Parathyroid adenoma (tissue), 2 donors: Measurements from ENCODE around the gene PTPA.
"Not testable (repeated sequence)": the region's sequence is repeated elsewhere in the genome, so short reads cannot be mapped to it uniquely, and the experiment has no call there.

Experiments
- H2AFZ ChIP-seq: fragments of 300-600 bp; sonication (generic); one replicate; pipeline ENCODE4 v1.7.0; 2017; ENCODE audit warnings: antibody characterized with exemption, mild to moderate bottlenecking
- H3K27ac ChIP-seq: fragments of 300-600 bp; sonication (generic); one replicate; pipeline ENCODE4 v1.7.0; 2017
- H3K27me3 ChIP-seq: fragments of 300-600 bp; sonication (generic); one replicate; pipeline ENCODE4 v1.7.0; 2017; ENCODE audit warnings: low read length; ENCODE audit not compliant: control insufficient read depth, insufficient read depth
- H3K36me3 ChIP-seq: fragments of 300-600 bp; sonication (generic); one replicate; pipeline ENCODE4 v1.7.0; 2017; ENCODE audit warnings: low read length; ENCODE audit not compliant: control insufficient read depth, insufficient read depth
- H3K4me1 ChIP-seq: fragments of 300-600 bp; sonication (generic); one replicate; pipeline ENCODE4 v1.7.0; 2017; ENCODE audit warnings: control low read depth
- H3K4me2 ChIP-seq: fragments of 300-600 bp; sonication (generic); one replicate; pipeline ENCODE4 v1.7.0; 2017; ENCODE audit warnings: low read length
- H3K4me3 ChIP-seq: fragments of 300-600 bp; sonication (generic); one replicate; pipeline ENCODE4 v1.7.0; 2017; ENCODE audit warnings: low read depth, low read length
- H3K79me2 ChIP-seq: fragments of 300-600 bp; sonication (generic); one replicate; pipeline ENCODE4 v1.7.0; 2017; ENCODE audit warnings: control low read depth
- H3K9ac ChIP-seq: fragments of 300-600 bp; sonication (generic); one replicate; pipeline ENCODE4 v1.7.0; 2017; ENCODE audit warnings: mild to moderate bottlenecking
- H3K9me3 ChIP-seq: fragments of 300-600 bp; sonication (generic); one replicate; pipeline ENCODE4 v1.7.0; 2017; ENCODE audit warnings: low read length; ENCODE audit not compliant: control insufficient read depth
- TF ChIP-seq, protein P1 (sequence below): fragments of 300-600 bp; sonication (generic); IDR thresholded peaks from one replicate; pipeline ENCODE4 v1.7.0; 2017; ENCODE audit warnings: antibody characterized with exemption, mild to moderate bottlenecking
- donor health status: primary hyperparathyroidism.

Gene PTPA

DNA sequence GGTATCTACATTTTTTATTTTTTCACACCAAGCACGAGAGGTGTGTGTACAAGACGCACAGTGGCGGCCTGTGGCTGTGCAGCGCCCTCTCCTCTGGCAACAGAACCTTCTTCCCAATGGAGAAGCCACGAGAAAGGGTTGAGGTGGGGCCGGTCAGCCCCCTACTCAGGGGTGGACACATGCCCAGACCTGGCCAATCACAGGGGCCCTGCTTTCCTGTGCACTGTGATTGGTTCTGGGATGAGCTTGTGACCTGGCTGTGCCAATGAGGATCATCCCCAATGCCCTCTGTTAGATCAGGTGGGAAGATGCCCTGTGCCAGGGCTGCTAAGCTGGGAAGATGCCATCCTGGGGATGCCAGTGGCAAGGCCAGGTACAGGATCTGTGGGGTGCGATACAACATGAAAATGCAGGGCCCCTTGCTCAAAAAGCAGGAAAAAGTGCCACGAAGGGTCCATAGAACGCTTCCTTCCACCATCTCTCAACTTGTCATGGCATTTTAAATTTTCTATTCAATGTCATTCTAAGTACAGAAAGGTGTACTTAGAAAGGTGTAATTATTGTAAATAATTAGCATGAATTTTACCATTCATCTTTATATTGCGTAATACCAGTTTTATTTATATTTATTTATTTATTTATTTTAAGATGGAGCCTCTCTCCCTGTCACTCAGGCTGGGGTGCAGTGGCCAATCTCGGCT, 51.4 kb downstream of the PTPA start:
- Histone ChIP-seq H3K4me2 (no peak overlapping the region), H3K9me3 (no peaks in the 10 kb centered on the region), H3K36me3 (no peaks in the 10 kb centered on the region), H3K4me1 (peaks cover 2% of the 10 kb centered on the region), H3K9ac (no peak overlapping the region), H3K4me3 (no peak overlapping the region), H2AFZ (no peak overlapping the region), H3K27ac (no peak overlapping the region), H3K27me3 (no peaks in the 10 kb centered on the region), H3K79me2 (no peaks in the 10 kb centered on the region)
- TF ChIP-seq, protein P1, sequence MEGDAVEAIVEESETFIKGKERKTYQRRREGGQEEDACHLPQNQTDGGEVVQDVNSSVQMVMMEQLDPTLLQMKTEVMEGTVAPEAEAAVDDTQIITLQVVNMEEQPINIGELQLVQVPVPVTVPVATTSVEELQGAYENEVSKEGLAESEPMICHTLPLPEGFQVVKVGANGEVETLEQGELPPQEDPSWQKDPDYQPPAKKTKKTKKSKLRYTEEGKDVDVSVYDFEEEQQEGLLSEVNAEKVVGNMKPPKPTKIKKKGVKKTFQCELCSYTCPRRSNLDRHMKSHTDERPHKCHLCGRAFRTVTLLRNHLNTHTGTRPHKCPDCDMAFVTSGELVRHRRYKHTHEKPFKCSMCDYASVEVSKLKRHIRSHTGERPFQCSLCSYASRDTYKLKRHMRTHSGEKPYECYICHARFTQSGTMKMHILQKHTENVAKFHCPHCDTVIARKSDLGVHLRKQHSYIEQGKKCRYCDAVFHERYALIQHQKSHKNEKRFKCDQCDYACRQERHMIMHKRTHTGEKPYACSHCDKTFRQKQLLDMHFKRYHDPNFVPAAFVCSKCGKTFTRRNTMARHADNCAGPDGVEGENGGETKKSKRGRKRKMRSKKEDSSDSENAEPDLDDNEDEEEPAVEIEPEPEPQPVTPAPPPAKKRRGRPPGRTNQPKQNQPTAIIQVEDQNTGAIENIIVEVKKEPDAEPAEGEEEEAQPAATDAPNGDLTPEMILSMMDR: no peak

DNA sequence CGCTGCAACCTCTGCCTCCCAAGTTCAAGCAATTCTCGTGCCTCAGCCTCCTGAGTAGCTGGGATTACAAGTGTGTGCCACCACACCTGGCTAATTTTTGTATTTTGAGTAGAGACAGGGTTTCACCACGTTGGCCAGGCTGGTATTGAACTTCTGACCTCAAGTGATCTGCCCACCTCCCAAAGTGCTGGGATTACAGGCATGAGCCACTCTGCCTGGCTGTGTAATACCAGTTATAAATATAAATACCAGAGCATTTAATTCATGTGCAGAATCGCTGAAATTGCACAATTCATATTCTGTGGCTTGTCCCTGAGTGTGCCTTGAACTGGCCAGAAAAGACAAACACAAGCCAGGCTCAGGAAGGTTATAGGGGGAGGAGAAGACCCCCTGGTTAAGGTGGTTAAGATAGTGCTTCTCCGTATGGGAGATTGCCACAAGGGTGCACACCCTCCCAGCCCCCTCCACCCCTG, 52.0 kb downstream of the PTPA start:
- H3K4me3 ChIP-seq, H3K4me1 ChIP-seq, H3K9ac ChIP-seq, H3K27me3 ChIP-seq, H3K36me3 ChIP-seq, H3K27ac ChIP-seq, H3K9me3 ChIP-seq, H3K79me2 ChIP-seq, H3K4me2 ChIP-seq, H2AFZ ChIP-seq: not testable (repeated sequence)

DNA sequence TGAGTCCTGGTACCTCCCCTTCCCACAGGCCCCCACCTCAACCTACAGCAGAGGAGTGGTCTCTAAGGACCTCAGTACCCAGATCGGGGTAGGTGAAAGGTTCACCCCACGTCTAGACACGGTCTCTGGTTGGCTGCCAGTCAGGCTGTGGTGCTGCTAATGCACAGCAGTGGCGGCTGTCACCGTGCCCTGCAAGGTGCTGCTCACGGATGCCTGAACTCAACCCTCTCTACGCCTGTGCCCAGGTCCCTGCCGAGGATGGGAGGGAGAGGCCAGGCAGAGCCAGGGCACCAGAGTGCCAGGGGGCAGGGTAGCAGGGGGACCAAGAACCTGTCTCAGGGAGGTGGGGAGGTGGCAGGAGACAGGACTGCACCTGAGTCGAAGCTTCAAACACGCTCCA, 52.5 kb downstream of the PTPA start:
- H3K4me1 ChIP-seq: peaks cover 6% of the 10 kb centered on the region
- H3K36me3 ChIP-seq: no peaks in the 10 kb centered on the region
- TF ChIP-seq, protein P1: no peak

DNA sequence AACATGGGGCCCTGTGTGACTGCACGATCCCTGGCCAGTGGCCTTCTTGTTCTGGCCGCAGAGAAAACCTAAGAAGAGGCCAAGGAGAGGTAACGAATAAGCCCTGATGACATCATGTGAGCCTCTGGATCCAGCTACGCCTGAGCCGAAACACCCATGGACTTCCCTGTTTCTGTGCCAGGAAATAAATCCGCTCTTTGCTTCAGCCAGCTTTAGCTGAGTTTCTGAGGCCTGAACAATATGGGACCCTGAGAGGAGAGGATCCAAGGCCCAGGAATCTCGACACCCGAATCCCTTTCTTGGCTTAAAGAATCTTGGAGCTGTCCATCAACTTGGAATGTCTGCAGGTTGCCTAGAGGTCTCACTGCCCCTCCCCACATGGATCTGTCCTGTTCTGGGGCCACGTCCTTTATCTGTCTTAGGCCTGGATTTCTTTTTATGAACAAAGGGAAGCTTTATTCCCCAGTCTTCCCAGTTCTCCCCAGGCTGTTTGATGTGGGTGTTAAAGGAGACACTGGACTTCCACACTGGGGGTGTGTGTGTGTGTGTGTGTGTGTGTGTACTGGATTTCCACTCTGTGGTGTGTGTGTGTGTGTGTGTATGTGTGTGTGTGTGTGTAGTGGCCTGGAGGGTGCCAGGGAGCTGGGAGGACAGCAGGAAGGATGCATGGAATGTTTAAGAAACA, 53.2 kb downstream of the PTPA start:
- Histone ChIP-seq H3K9me3 (no peaks in the 10 kb centered on the region), H3K4me1 (peaks cover 6% of the 10 kb centered on the region), H3K4me2 (no peak overlapping the region), H2AFZ (no peak overlapping the region), H3K4me3 (no peak overlapping the region), H3K9ac (no peak overlapping the region), H3K27ac (no peak overlapping the region), H3K27me3 (no peaks in the 10 kb centered on the region), H3K36me3 (no peaks in the 10 kb centered on the region), H3K79me2 (no peaks in the 10 kb centered on the region)
- TF ChIP-seq, protein P1: no peak

More for the DNA sequence above, 52.5 kb downstream of the PTPA start:
- Histone ChIP-seq H3K4me2 (no peak overlapping the region), H3K9me3 (no peaks in the 10 kb centered on the region), H3K27me3 (no peaks in the 10 kb centered on the region), H3K27ac (no peak overlapping the region), H3K9ac (no peak overlapping the region), H2AFZ (no peak overlapping the region), H3K4me3 (no peak overlapping the region), H3K79me2 (no peaks in the 10 kb centered on the region)

DNA sequence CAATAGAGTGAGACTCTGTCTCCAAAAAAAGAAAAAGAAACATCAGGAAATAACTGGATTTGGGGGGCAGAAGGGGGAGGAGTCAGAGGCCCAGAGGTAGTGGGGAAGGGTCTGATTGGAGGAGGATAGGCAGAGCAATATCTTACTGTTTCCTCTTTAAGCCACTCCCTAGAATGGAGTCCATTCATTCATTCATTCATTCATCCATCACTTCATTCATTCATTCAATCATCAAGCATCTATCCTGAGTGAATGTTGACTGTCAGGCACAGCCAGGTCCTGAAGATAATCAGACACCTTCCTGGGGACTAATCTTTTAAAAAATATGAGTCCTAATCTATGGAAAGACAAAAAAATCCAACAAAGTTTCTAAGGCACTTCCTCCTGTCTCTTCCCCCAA, 54.0 kb downstream of the PTPA start:
- no peak overlapping the region for H3K27ac ChIP-seq

More for the DNA sequence above, 54.0 kb downstream of the PTPA start:
- H3K36me3 ChIP-seq: no peaks in the 10 kb centered on the region
- H3K79me2 ChIP-seq: no peaks in the 10 kb centered on the region
- H3K4me3 ChIP-seq: no peak overlapping the region
- H3K9me3 ChIP-seq: no peaks in the 10 kb centered on the region
- H3K4me1 ChIP-seq: peaks cover 6% of the 10 kb centered on the region
- no peak overlapping the region for H3K9ac ChIP-seq
- no peak overlapping the region for H2AFZ ChIP-seq
- TF ChIP-seq, protein P1: no peak
- no peaks in the 10 kb centered on the region for H3K27me3 ChIP-seq
- H3K4me2 ChIP-seq: no peak overlapping the region
